ENCODE measurements around the gene SDF4. TPM values are rescaled to one million over a fixed set of nuclear protein-coding genes. Genes with fewer than 3 reads are reported as not detected.

The SDF4 gene
- total and polyA plus RNA-seq, 7 donors, result 33.0 to 181 (median 79.6) TPM

- no peaks in the 10 kb centered on the region for H3K9me3 ChIP-seq
- intact Hi-C loops (cut with DNase I), result no loop called here
- 96% methylated on average over 39 of the region's 39 CpGs for WGBS, 2 donors
- H3K27me3 ChIP-seq, result no peaks in the 10 kb centered on the region
- H3K4me1 ChIP-seq, result peaks cover 0 to 53% (median 41%) of the 10 kb centered on the region in 4 donors
- TF ChIP-seq POLR2A (IDR thresholded peaks at IDR 0.05) (no peak), CTCF (IDR thresholded peaks at IDR 0.05) (no peak), POLR2AphosphoS5 (IDR thresholded peaks at IDR 0.05) (no peak), EP300 (IDR thresholded peaks at IDR 0.05) (no peak)
- no peak for DNase-seq
- no peak overlapping the region for H3K4me3 ChIP-seq
- H3K36me3 ChIP-seq, result peaks cover 3 to 43% (median 14%) of the 10 kb centered on the region in 4 donors
- no peak overlapping the region for H3K27ac ChIP-seq
Measured at GRCh38 chr1:1267488-1268283, 35.9 kb upstream of the SDF4 start.

GRCh38 chr1:1264868-1265272, 33.1 kb upstream of the SDF4 start:
- H3K27ac ChIP-seq, result peak overlapping the region in 3 of 4 donors; percentile 15 to 56 (median 53)
- H3K4me3 ChIP-seq, result no peak overlapping the region
- no peaks in the 10 kb centered on the region for H3K9me3 ChIP-seq

GRCh38 chr1:1264026-1264425, 32.2 kb upstream of the SDF4 start:
- intact Hi-C loops (cut with DNase I), result no loop called here
- Histone ChIP-seq H3K4me1 (peaks cover 0 to 24% (median 9%) of the 10 kb centered on the region in 4 donors), H3K9me3 (no peaks in the 10 kb centered on the region), H3K36me3 (peaks cover 18 to 77% (median 37%) of the 10 kb centered on the region in 4 donors), H3K4me3 (no peak overlapping the region), H3K27ac (peak overlapping the region in 1 of 4 donors; percentile 56), H3K27me3 (no peaks in the 10 kb centered on the region)
- 91% methylated on average over 9 of the region's 9 CpGs for WGBS, 2 donors
- no peak for DNase-seq
- no peak for TF ChIP-seq EP300 (IDR thresholded peaks at IDR 0.05)
- no peak for TF ChIP-seq POLR2A (IDR thresholded peaks at IDR 0.05)
- no peak for TF ChIP-seq CTCF (IDR thresholded peaks at IDR 0.05)
- TF ChIP-seq POLR2AphosphoS5 (IDR thresholded peaks at IDR 0.05), result no peak

More at GRCh38 chr1:1264868-1265272, 33.1 kb upstream of the SDF4 start:
- H3K27me3 ChIP-seq, result no peaks in the 10 kb centered on the region
- intact Hi-C loops (cut with DNase I), result no loop called here
- no peak for DNase-seq
- H3K4me1 ChIP-seq, result peaks cover 0 to 24% (median 13%) of the 10 kb centered on the region in 4 donors
- TF ChIP-seq POLR2A (IDR thresholded peaks at IDR 0.05), result no peak
- no peak for TF ChIP-seq EP300 (IDR thresholded peaks at IDR 0.05)
- TF ChIP-seq CTCF (IDR thresholded peaks at IDR 0.05), result no peak
- TF ChIP-seq POLR2AphosphoS5 (IDR thresholded peaks at IDR 0.05), result no peak
- H3K36me3 ChIP-seq, result peaks cover 10 to 71% (median 32%) of the 10 kb centered on the region in 4 donors
- 82 to 83% methylated on average over 10 of the region's 10 CpGs for WGBS, 2 donors

GRCh38 chr1:1262758-1263157, 31.0 kb upstream of the SDF4 start:
- H3K9me3 ChIP-seq, result no peaks in the 10 kb centered on the region
- WGBS, 2 donors, result 94 to 96% methylated on average over 8 of the region's 8 CpGs
- TF ChIP-seq POLR2A (IDR thresholded peaks at IDR 0.05) (no peak), POLR2AphosphoS5 (IDR thresholded peaks at IDR 0.05) (no peak), EP300 (IDR thresholded peaks at IDR 0.05) (no peak), CTCF (IDR thresholded peaks at IDR 0.05) (no peak)
- H3K27me3 ChIP-seq, result no peaks in the 10 kb centered on the region
- no peak for DNase-seq
- peaks cover 21 to 77% (median 40%) of the 10 kb centered on the region in 4 donors for H3K36me3 ChIP-seq
- H3K27ac ChIP-seq, result no peak overlapping the region
- H3K4me3 ChIP-seq, result no peak overlapping the region
- intact Hi-C loops (cut with DNase I), result no loop called here
- H3K4me1 ChIP-seq, result peaks cover 0 to 17% (median 9%) of the 10 kb centered on the region in 4 donors

Measured in sigmoid colon (tissue), 7 donors.